ENCODE measurements around the gene RNLS.

The RNLS gene

DNA sequence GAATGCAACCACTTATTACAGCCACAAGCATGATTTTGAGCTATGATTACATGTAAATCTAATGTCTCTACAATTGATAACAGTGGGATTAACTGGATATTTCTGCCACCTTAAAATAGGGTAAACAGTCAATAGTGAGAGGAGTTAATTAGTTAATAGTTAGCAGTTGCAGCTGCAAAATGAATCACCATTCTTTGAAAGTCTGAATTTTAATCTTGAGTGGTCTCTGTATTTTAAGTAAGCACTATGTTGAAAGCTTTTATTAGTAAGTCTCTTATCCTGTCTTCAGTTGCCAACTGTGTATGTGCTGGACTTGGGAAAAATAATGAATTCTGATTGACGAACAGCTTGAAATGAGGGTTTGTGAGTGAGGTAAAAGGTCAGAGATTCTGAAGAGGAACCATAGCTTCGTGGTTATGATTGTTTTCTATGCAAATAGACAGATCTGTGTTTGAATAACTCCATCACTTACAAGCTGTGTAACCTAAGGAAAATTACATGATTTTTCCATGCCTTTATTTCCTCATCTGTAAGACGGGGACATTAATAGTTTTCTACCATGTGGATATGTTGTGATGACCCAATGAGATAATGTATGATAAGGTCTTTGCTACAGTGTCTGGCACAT lies 75.2 kb downstream of the RNLS start:
- no peak for ATAC-seq
- no peak for TF ChIP-seq ZNF8 (CRISPR knock-in tag; IDR thresholded peaks at IDR 0.05)
- TF ChIP-seq PPARA (CRISPR knock-in tag; IDR thresholded peaks at IDR 0.05; ENCODE audit: borderline replicate concordance), result no peak
- no peak for TF ChIP-seq ZFP30 (CRISPR knock-in tag; IDR thresholded peaks at IDR 0.05)
- no peak for TF ChIP-seq SNAI2 (CRISPR knock-in tag; IDR thresholded peaks at IDR 0.05)
- TF ChIP-seq, protein P1, sequence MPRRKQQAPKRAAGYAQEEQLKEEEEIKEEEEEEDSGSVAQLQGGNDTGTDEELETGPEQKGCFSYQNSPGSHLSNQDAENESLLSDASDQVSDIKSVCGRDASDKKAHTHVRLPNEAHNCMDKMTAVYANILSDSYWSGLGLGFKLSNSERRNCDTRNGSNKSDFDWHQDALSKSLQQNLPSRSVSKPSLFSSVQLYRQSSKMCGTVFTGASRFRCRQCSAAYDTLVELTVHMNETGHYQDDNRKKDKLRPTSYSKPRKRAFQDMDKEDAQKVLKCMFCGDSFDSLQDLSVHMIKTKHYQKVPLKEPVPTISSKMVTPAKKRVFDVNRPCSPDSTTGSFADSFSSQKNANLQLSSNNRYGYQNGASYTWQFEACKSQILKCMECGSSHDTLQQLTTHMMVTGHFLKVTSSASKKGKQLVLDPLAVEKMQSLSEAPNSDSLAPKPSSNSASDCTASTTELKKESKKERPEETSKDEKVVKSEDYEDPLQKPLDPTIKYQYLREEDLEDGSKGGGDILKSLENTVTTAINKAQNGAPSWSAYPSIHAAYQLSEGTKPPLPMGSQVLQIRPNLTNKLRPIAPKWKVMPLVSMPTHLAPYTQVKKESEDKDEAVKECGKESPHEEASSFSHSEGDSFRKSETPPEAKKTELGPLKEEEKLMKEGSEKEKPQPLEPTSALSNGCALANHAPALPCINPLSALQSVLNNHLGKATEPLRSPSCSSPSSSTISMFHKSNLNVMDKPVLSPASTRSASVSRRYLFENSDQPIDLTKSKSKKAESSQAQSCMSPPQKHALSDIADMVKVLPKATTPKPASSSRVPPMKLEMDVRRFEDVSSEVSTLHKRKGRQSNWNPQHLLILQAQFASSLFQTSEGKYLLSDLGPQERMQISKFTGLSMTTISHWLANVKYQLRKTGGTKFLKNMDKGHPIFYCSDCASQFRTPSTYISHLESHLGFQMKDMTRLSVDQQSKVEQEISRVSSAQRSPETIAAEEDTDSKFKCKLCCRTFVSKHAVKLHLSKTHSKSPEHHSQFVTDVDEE (CRISPR knock-in tag; IDR thresholded peaks at IDR 0.05), result no peak
- no peak for TF ChIP-seq TOX (CRISPR knock-in tag; IDR thresholded peaks at IDR 0.05; ENCODE audit: borderline replicate concordance)
- no peak for TF ChIP-seq ESRRG (CRISPR knock-in tag; IDR thresholded peaks at IDR 0.05)
- TF ChIP-seq GLIS3 (CRISPR knock-in tag; IDR thresholded peaks at IDR 0.05), result no peak
- no peak for TF ChIP-seq ZNF565 (CRISPR knock-in tag; conservative IDR thresholded peaks at IDR 0.05; ENCODE audit: low read depth)
- TF ChIP-seq, protein P2, sequence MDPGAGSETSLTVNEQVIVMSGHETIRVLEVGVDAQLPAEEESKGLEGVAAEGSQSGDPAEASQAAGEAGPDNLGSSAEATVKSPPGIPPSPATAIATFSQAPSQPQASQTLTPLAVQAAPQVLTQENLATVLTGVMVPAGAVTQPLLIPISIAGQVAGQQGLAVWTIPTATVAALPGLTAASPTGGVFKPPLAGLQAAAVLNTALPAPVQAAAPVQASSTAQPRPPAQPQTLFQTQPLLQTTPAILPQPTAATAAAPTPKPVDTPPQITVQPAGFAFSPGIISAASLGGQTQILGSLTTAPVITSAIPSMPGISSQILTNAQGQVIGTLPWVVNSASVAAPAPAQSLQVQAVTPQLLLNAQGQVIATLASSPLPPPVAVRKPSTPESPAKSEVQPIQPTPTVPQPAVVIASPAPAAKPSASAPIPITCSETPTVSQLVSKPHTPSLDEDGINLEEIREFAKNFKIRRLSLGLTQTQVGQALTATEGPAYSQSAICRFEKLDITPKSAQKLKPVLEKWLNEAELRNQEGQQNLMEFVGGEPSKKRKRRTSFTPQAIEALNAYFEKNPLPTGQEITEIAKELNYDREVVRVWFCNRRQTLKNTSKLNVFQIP (CRISPR knock-in tag; IDR thresholded peaks at IDR 0.05; ENCODE audit: borderline replicate concordance, low read depth), result no peak
- no peak for TF ChIP-seq CSDC2 (CRISPR knock-in tag; IDR thresholded peaks at IDR 0.05)
- no peak for TF ChIP-seq ZC3H10 (CRISPR knock-in tag; IDR thresholded peaks at IDR 0.05)
- no peak for TF ChIP-seq RARB (CRISPR knock-in tag; IDR thresholded peaks at IDR 0.05)
- TF ChIP-seq, protein P3, sequence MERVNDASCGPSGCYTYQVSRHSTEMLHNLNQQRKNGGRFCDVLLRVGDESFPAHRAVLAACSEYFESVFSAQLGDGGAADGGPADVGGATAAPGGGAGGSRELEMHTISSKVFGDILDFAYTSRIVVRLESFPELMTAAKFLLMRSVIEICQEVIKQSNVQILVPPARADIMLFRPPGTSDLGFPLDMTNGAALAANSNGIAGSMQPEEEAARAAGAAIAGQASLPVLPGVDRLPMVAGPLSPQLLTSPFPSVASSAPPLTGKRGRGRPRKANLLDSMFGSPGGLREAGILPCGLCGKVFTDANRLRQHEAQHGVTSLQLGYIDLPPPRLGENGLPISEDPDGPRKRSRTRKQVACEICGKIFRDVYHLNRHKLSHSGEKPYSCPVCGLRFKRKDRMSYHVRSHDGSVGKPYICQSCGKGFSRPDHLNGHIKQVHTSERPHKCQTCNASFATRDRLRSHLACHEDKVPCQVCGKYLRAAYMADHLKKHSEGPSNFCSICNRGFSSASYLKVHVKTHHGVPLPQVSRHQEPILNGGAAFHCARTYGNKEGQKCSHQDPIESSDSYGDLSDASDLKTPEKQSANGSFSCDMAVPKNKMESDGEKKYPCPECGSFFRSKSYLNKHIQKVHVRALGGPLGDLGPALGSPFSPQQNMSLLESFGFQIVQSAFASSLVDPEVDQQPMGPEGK (CRISPR knock-in tag; IDR thresholded peaks at IDR 0.05; ENCODE audit: borderline replicate concordance), result no peak
- no peak for TF ChIP-seq TCF4 (CRISPR knock-in tag; IDR thresholded peaks at IDR 0.05; ENCODE audit: borderline replicate concordance)

DNA sequence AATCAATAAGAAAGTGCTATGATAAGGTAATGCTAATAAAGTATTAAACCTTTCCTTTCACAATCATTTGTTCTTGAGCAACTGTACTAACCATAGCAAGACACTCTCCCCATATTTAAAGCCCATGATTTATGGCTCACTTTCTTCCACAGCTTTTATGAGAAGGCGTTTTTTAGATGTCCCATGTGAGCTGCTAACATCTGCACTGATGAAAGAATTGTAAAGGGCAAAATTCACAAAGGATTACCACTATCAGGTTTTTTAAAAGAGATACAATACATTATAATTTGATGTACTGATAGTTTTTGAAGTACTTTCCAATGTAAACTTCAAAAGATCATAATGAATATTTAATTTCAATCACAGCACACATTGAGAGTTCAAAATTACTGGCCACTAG lies 75.7 kb downstream of the RNLS start:
- ATAC-seq, result no peak
- no peak for TF ChIP-seq BACH2 (CRISPR knock-in tag; IDR thresholded peaks at IDR 0.05; ENCODE audit: borderline replicate concordance)
- no peak for TF ChIP-seq TCF4 (CRISPR knock-in tag; IDR thresholded peaks at IDR 0.05; ENCODE audit: borderline replicate concordance)
- no peak for TF ChIP-seq ZNF565 (CRISPR knock-in tag; conservative IDR thresholded peaks at IDR 0.05; ENCODE audit: low read depth)
- no peak for TF ChIP-seq ZNF70 (CRISPR knock-in tag; IDR thresholded peaks at IDR 0.05)
- TF ChIP-seq ARNTL (CRISPR knock-in tag; IDR thresholded peaks at IDR 0.05; ENCODE audit: borderline replicate concordance, low read depth), result no peak

DNA sequence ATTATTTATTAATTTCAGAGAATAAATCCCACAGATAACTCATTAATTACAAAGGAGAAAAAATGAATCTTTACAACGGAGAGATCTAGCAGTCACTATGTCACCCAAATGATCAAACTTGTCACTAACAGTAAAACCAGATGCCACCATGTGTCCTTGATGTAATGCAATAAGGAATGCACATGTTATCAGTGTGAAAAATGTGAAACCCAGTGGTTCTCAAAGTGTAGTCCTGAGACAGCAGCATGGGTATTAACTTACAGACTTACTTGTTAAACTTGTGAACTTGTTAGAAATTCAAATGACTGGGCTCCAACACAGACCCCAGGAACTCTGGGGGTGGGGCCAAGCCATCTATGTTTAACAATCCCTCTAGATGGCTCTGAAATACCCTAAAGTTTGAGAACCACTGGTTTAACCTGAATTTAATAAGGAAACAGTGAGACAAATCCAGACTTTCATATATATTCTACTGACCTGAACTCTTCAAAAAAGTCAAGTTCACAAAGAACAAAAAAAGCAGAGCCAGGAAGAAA lies 77.4 kb downstream of the RNLS start:
- no peak for ATAC-seq
- TF ChIP-seq PPARA (CRISPR knock-in tag; IDR thresholded peaks at IDR 0.05; ENCODE audit: borderline replicate concordance) (no peak), GLIS3 (CRISPR knock-in tag; IDR thresholded peaks at IDR 0.05) (no peak), CSDC2 (CRISPR knock-in tag; IDR thresholded peaks at IDR 0.05) (no peak), TOX (CRISPR knock-in tag; IDR thresholded peaks at IDR 0.05; ENCODE audit: borderline replicate concordance) (no peak), ISL1 (CRISPR knock-in tag; IDR thresholded peaks at IDR 0.05) (no peak), ZNF70 (CRISPR knock-in tag; IDR thresholded peaks at IDR 0.05) (no peak), ARNTL (CRISPR knock-in tag; IDR thresholded peaks at IDR 0.05; ENCODE audit: borderline replicate concordance, low read depth) (no peak), ZC3H10 (CRISPR knock-in tag; IDR thresholded peaks at IDR 0.05) (no peak), RARB (CRISPR knock-in tag; IDR thresholded peaks at IDR 0.05) (no peak), ZFP3 (CRISPR knock-in tag; IDR thresholded peaks at IDR 0.05) (no peak), SNAI2 (CRISPR knock-in tag; IDR thresholded peaks at IDR 0.05) (no peak), ZNF565 (CRISPR knock-in tag; conservative IDR thresholded peaks at IDR 0.05; ENCODE audit: low read depth) (no peak), BACH2 (CRISPR knock-in tag; IDR thresholded peaks at IDR 0.05; ENCODE audit: borderline replicate concordance) (no peak)
- TF ChIP-seq, protein P3 (CRISPR knock-in tag; IDR thresholded peaks at IDR 0.05; ENCODE audit: borderline replicate concordance), result no peak
- TF ChIP-seq, protein P2 (CRISPR knock-in tag; IDR thresholded peaks at IDR 0.05; ENCODE audit: borderline replicate concordance, low read depth), result no peak

All from SK-N-SH treated with all-trans-retinoic acid at 6 μM for 48 hours (cell line).